ENCODE results near the gene STAT4. TPM values are rescaled to one million over a fixed set of nuclear protein-coding genes. Genes with fewer than 3 reads are reported as not detected.

The STAT4 gene
- total RNA-seq, 1 experiment from 2014 or later: 0.44 TPM

- TF ChIP-seq ZNF532 (CRISPR knock-in tag; IDR thresholded peaks at IDR 0.05; ENCODE audit: borderline replicate concordance) (no peak), NR3C1 (CRISPR knock-in tag; conservative IDR thresholded peaks at IDR 0.05; ENCODE audit: low read depth) (no peak), STAT6 (CRISPR knock-in tag; conservative IDR thresholded peaks at IDR 0.05; ENCODE audit: low read depth) (no peak), MAX (CRISPR knock-in tag; IDR thresholded peaks at IDR 0.05) (no peak), GABPB1 (CRISPR knock-in tag; IDR thresholded peaks at IDR 0.05) (no peak)
Measured at GRCh38 chr2:191050640-191050987, 100.2 kb downstream of the STAT4 start (continued).

- Mint-ChIP-seq H3K27me3 (ENCODE audit: low read depth) (no peaks in the 10 kb centered on the region; the same call in 1 of the 2 replicates), H3K9me3 (no peaks in the 10 kb centered on the region), H3K4me1 (peaks cover 20% of the 10 kb centered on the region), H3K36me3 (no peaks in the 10 kb centered on the region), H3K4me3 (no peak overlapping the region), H3K27ac (no peak overlapping the region; the same call in 1 of the 2 replicates)
- CTCF ChIA-PET: interaction anchor here (0.5 to 4.6 kb wide), 4 partner anchors 101 to 445 kb away, joined by 4 to 68 read pairs (median 12); partner anchors contain the start of gene STAT4
- POLR2A ChIA-PET: interaction anchor here (0.7 kb wide), 1 partner anchor 1092 kb away, joined by 3 read pairs; no protein-coding TSS in a partner anchor
- DNase-seq (ENCODE audit: low spot score) (no peak), ATAC-seq (no peak)
- peak; percentile 65; the same call in 1 of the 2 replicates for TF ChIP-seq GABPB1 (CRISPR knock-in tag; IDR thresholded peaks at IDR 0.05)
- no peak for TF ChIP-seq ZNF423 (CRISPR knock-in tag; IDR thresholded peaks at IDR 0.05)
- no peak for TF ChIP-seq ZNF396 (CRISPR knock-in tag; IDR thresholded peaks at IDR 0.05; ENCODE audit: borderline replicate concordance)
Measured at GRCh38 chr2:191049728-191050639, 100.8 kb downstream of the STAT4 start.

GRCh38 chr2:191048073-191048472 is 102.7 kb downstream of the STAT4 start:
- H3K27ac Mint-ChIP-seq: no peak overlapping the region
- H3K36me3 Mint-ChIP-seq: no peaks in the 10 kb centered on the region
- DNase-seq (ENCODE audit: low spot score) (no peak), ATAC-seq (no peak)
- TF ChIP-seq ZNF317 (CRISPR knock-in tag; IDR thresholded peaks at IDR 0.05; ENCODE audit: borderline replicate concordance, low read depth): no peak
- no peak for TF ChIP-seq OVOL2 (CRISPR knock-in tag; IDR thresholded peaks at IDR 0.05; ENCODE audit: borderline replicate concordance)
- TF ChIP-seq ESRRA (CRISPR knock-in tag; IDR thresholded peaks at IDR 0.05; ENCODE audit: borderline replicate concordance): no peak
- no peak for TF ChIP-seq KAT7 (CRISPR knock-in tag; IDR thresholded peaks at IDR 0.05; ENCODE audit: borderline replicate concordance)
- no peak for TF ChIP-seq GABPB1 (CRISPR knock-in tag; IDR thresholded peaks at IDR 0.05)
- no peak for TF ChIP-seq ZBTB21 (CRISPR knock-in tag; IDR thresholded peaks at IDR 0.05; ENCODE audit: borderline replicate concordance)
- TF ChIP-seq ARID4B (CRISPR knock-in tag; IDR thresholded peaks at IDR 0.05; ENCODE audit: borderline replicate concordance): no peak
- no peak for TF ChIP-seq RORB (CRISPR knock-in tag; IDR thresholded peaks at IDR 0.05)
- no peak for TF ChIP-seq E2F1 (CRISPR knock-in tag; IDR thresholded peaks at IDR 0.05)
- ChIA-PET CTCF (interaction anchor here (0.7 kb wide), 1 partner anchor 20 kb away, joined by 4 read pairs; no protein-coding TSS in a partner anchor), POLR2A (no interaction called here)
- peaks cover 20% of the 10 kb centered on the region for H3K4me1 Mint-ChIP-seq
- H3K27me3 Mint-ChIP-seq (ENCODE audit: low read depth): no peaks in the 10 kb centered on the region; the same call in 1 of the 2 replicates
- H3K4me3 Mint-ChIP-seq: no peak overlapping the region
- H3K9me3 Mint-ChIP-seq: peaks cover 8% of the 10 kb centered on the region
